GM18505 (cell line): ENCODE results near the gene BRDT.
"Not testable (repeated sequence)": the region's sequence is repeated elsewhere in the genome, so short reads cannot be mapped to it uniquely, and the experiment has no call there.

Experiments
- ATAC-seq: cut with Tn5 transposase; IDR thresholded peaks from one replicate; pipeline ENCODE4 v1.9.1; 2021; ENCODE audit not compliant: unreplicated experiment
- POLR2A ChIP-seq: IDR thresholded peaks from 4 replicates; pipeline ENCODE4 v1.6.1; 2011; ENCODE audit warnings: borderline replicate concordance; ENCODE audit not compliant: insufficient read depth, insufficient read length; ENCODE audit errors: extremely low read depth

Gene BRDT

GRCh38 chr1:91948501-91949355 lies 473 bp upstream of the BRDT start:
- ATAC-seq: no peak
- TF ChIP-seq POLR2A: no peak

GRCh38 chr1:91952187-91952586 lies 3.0 kb downstream of the BRDT start:
- no peak for TF ChIP-seq POLR2A
- no peak for ATAC-seq

DNA sequence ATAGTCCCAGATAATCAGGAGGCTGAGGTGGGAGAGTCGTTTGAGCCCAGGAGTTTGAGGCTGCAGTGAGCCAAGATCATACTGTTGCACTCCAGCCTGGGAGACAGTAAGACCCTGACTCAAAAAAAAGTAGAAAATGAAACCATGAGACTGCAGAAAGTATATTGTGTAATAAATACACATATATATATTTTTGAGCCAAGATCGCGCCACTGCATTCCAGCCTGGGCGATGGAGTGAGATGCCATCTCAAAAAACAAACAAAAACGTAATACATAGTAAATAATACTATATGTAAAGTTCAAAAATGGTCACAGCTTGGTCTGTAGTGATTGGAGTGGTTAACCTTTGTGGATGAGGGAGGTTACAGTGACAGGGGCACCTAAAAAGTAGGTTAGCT lies 9.7 kb downstream of the BRDT start:
- TF ChIP-seq POLR2A: no peak
- no peak for ATAC-seq

- ATAC-seq: no peak
- TF ChIP-seq POLR2A: no peak
Measured at GRCh38 chr1:91968334-91968733, 19.1 kb downstream of the BRDT start.

DNA sequence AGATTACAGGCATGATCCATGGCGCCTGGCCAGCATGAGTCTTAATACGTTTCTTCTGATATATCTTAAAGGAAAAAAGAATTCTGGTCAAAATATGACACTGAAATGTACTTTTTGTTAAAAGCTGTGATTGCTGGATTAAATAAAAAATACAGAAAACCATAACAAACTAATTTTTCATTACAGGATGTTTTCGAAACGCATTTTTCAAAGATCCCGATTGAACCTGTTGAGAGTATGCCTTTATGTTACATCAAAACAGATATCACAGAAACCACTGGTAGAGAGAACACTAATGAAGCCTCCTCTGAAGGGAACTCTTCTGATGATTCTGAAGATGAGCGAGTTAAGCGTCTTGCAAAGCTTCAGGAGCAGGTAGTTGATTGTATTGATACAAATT lies 30.2 kb downstream of the BRDT start:
- no peak for ATAC-seq
- no peak for TF ChIP-seq POLR2A

DNA sequence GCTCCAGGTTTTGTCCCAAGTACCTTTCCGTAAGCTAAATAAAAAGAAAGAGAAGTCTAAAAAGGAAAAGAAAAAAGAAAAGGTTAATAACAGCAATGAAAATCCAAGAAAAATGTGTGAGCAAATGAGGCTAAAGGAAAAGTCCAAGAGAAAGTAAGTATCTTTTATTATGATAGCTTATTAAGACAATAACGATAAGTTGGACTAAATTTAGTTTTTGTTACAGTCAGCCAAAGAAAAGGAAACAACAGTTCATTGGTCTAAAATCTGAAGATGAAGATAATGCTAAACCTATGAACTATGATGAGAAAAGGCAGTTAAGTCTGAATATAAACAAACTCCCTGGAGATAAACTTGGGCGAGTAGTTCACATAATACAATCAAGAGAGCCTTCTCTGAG lies 31.5 kb downstream of the BRDT start:
- TF ChIP-seq POLR2A: no peak
- ATAC-seq: no peak

DNA sequence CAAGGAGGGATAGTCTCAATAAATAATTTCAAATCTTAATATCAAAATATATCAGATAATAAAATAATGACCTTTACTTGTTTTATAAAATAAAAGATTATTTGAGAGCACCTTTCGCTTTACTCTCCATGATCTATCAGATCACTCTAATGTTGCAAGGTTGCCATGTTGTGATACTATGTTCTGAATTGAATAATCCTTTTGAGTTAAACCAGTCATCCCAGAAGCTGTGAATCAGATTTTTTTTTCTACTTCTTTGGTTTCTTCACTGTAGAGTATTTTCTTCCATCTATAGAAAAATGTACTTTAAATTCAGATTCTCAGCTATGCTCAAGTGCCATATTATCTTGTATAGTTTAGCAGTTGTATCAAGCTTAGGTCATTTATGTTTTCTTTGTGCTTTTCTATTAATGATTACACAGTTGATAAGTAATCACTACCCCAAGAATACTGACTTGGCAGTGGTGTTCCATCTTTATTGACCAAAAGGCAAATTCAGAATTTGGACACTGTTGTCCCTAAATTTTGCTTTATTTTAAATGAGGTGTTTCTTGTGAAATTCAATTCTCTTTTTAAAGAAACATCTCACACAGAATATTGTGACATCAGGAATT lies 32.9 kb downstream of the BRDT start:
- no peak for TF ChIP-seq POLR2A
- ATAC-seq: no peak

DNA sequence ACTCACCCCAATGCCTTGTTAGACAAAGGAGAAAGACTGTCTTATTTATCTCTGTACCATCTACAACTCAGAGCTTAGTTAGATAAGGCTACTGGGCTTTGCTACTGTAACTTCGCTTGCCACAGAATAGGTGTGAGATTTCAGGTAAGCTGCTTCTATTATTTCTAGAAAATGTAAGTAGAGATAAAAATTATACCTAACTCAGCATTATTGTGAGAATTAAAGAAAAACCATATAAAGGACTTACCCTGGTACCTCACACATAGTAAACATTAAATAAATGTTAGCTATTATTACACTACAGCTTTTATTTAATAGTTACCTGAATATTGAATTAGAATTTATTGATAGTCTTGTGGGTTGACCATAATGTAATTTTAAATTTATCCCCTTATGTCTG lies 44.1 kb downstream of the BRDT start:
- no peak for TF ChIP-seq POLR2A
- ATAC-seq: no peak

GRCh38 chr1:91997607-91998195 lies 48.5 kb downstream of the BRDT start:
- no peak for TF ChIP-seq POLR2A
- ATAC-seq: no peak

DNA sequence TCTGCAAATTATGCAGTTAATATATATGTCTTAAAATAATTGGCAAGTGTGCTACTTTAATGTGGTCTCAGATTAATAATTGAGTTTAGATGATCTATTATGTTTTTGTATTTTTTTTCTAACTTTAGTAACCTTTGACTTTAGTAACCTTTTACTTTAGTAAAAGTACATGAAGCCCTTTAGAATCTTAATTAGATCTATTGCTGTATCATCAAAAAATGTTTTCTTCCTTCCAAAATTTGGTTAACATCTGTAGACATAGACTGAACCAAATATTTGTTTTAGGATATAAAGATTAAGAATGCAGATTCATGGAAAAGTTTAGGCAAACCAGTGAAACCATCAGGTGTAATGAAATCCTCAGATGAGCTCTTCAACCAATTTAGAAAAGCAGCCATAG lies 54.9 kb downstream of the BRDT start:
- ATAC-seq: no peak
- no peak for TF ChIP-seq POLR2A

DNA sequence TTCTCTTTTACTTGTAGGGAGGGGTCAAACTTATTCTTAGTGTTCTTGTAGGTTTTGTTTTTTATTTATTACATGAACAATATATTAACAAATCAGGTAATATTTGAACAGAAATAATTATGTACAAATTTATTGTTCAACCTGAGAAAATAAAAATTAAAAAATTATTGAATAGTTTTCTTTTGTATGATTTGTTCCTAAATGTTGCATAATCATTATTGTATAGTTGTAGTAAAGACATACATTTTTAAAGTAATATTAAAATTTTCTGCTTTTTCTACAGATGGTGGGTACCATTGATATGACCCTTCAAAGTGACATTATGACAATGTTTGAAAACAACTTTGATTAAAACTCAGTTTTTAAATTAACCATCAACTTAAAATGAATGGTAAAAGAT lies 64.7 kb downstream of the BRDT start:
- no peak for ATAC-seq
- no peak for TF ChIP-seq POLR2A

DNA sequence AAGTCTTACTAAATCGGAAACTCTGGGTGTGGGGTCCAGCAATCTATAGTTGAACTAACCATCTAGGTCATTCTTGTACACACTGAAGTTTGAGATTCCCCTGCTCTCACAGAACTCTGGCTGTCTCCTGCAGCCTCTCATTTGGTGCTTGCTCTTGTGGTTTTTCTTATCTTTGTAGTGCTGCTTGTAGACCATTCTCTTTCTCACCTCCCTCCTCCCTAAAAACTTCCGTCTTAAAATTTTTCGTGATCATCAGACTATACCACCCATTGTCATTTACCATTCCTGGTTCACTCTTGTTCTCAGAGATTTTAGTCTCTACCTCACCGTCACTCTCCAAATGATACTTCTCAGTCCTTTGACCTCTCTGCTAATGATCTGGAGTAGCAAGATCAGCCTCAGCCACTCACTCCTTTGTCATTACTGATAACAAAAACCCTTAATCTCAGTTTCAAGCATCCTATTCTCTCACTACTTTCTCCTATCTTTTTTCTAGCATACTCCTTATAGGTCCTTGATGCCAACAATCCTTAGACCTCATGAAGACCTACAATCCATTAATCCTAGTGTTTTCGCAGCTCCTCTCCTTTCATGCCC lies 67.6 kb downstream of the BRDT start:
- ATAC-seq: no peak
- TF ChIP-seq POLR2A: no peak

GRCh38 chr1:92017656-92018055 lies 68.5 kb downstream of the BRDT start:
- ATAC-seq: no peak
- no peak for TF ChIP-seq POLR2A

DNA sequence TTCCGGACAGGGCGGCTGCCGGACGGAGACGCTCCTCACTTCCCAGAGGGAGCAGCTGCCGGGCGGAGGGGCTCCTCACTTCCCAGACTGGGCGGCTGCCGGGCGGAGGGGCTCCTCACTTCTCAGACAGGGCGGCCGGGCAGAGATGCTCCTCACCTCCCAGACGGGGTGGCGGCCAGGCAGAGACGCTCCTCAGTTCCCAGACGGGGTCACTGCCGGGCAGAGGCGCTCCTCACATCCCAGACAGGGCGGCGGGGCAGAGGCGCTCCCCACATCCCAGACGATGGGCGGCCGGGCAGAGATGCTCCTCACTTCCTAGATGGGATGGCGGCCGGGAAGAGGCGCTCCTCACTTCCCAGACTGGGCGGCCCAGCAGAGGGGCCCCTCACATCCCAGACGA lies 76.8 kb downstream of the BRDT start:
- not testable (repeated sequence) for ATAC-seq
